ENCODE data around the gene RBM15B. TPM values are rescaled to one million over a fixed set of nuclear protein-coding genes. Genes with fewer than 3 reads are reported as not detected.

RBM15B gene
- polyA plus RNA-seq, 2 donors: 7.9 to 16.2 TPM

- H3K27ac ChIP-seq (ENCODE audit: low read depth in 2 of 2, low read length in 1 of 2): peak overlapping the region; percentile 81 to 85
- 35 to 37% methylated on average over 29 of the region's 29 CpGs for WGBS, 2 donors
- no peaks in the 10 kb centered on the region for H3K9me3 ChIP-seq (ENCODE audit: control insufficient read depth in 2 of 2, insufficient read depth in 1 of 2, low read depth in 1 of 2, low read length in 1 of 2)
- H3K4me3 ChIP-seq (ENCODE audit: low read depth in 1 of 2, low read length in 2 of 2): peak overlapping the region; percentile 12 to 27
- no peaks in the 10 kb centered on the region for H3K27me3 ChIP-seq (ENCODE audit: control insufficient read depth in 1 of 2, insufficient read depth in 2 of 2, low read length in 2 of 2)
- H3K36me3 ChIP-seq (ENCODE audit: control insufficient read depth in 2 of 2, insufficient read depth in 2 of 2, low read length in 1 of 2): peaks cover 0 to 32% of the 10 kb centered on the region in 2 donors
- H3K4me1 ChIP-seq (ENCODE audit: control insufficient read depth in 2 of 2, insufficient read depth in 2 of 2, low read length in 1 of 2): peaks cover 19 to 29% of the 10 kb centered on the region in 2 donors
Measured at GRCh38 chr3:51390246-51391074, 625 bp upstream of the RBM15B start.

- Histone ChIP-seq H3K4me1 (ENCODE audit: control insufficient read depth in 2 of 2, insufficient read depth in 2 of 2, low read length in 1 of 2) (peaks cover 19 to 29% of the 10 kb centered on the region in 2 donors), H3K36me3 (ENCODE audit: control insufficient read depth in 2 of 2, insufficient read depth in 2 of 2, low read length in 1 of 2) (peaks cover 0 to 44% of the 10 kb centered on the region in 2 donors), H3K27ac (ENCODE audit: low read depth in 2 of 2, low read length in 1 of 2) (peak overlapping the region; percentile 92 to 95), H3K27me3 (ENCODE audit: control insufficient read depth in 1 of 2, insufficient read depth in 2 of 2, low read length in 2 of 2) (no peaks in the 10 kb centered on the region), H3K9me3 (ENCODE audit: control insufficient read depth in 2 of 2, insufficient read depth in 1 of 2, low read depth in 1 of 2, low read length in 1 of 2) (no peaks in the 10 kb centered on the region), H3K4me3 (ENCODE audit: low read depth in 1 of 2, low read length in 2 of 2) (peak overlapping the region; percentile 73 to 90)
- WGBS, 2 donors: 5 to 6% methylated on average over 86 to 115 of the region's 115 CpGs
Measured at GRCh38 chr3:51391566-51392354, 675 bp downstream of the RBM15B start.

- Histone ChIP-seq H3K4me1 (ENCODE audit: control insufficient read depth in 2 of 2, insufficient read depth in 2 of 2, low read length in 1 of 2) (peaks cover 19 to 27% of the 10 kb centered on the region in 2 donors), H3K9me3 (ENCODE audit: control insufficient read depth in 2 of 2, insufficient read depth in 1 of 2, low read depth in 1 of 2, low read length in 1 of 2) (no peaks in the 10 kb centered on the region), H3K27ac (ENCODE audit: low read depth in 2 of 2, low read length in 1 of 2) (peak overlapping the region; percentile 92 to 95), H3K36me3 (ENCODE audit: control insufficient read depth in 2 of 2, insufficient read depth in 2 of 2, low read length in 1 of 2) (peaks cover 0 to 47% of the 10 kb centered on the region in 2 donors), H3K4me3 (ENCODE audit: low read depth in 1 of 2, low read length in 2 of 2) (peak overlapping the region; percentile 73 to 90), H3K27me3 (ENCODE audit: control insufficient read depth in 1 of 2, insufficient read depth in 2 of 2, low read length in 2 of 2) (no peaks in the 10 kb centered on the region)
- WGBS, 2 donors: 87 to 88% methylated on average over 42 of the region's 42 CpGs
Measured at GRCh38 chr3:51392355-51393133, 1.5 kb downstream of the RBM15B start.

GRCh38 chr3:51393134-51393495, 2.0 kb downstream of the RBM15B start:
- peaks cover 19 to 22% of the 10 kb centered on the region in 2 donors for H3K4me1 ChIP-seq (ENCODE audit: control insufficient read depth in 2 of 2, insufficient read depth in 2 of 2, low read length in 1 of 2)
- WGBS, 2 donors: 94% methylated on average over 17 of the region's 17 CpGs
- H3K9me3 ChIP-seq (ENCODE audit: control insufficient read depth in 2 of 2, insufficient read depth in 1 of 2, low read depth in 1 of 2, low read length in 1 of 2): no peaks in the 10 kb centered on the region
- peaks cover 0 to 46% of the 10 kb centered on the region in 2 donors for H3K36me3 ChIP-seq (ENCODE audit: control insufficient read depth in 2 of 2, insufficient read depth in 2 of 2, low read length in 1 of 2)
- no peak overlapping the region for H3K27ac ChIP-seq (ENCODE audit: low read depth in 2 of 2, low read length in 1 of 2)
- no peak overlapping the region for H3K4me3 ChIP-seq (ENCODE audit: low read depth in 1 of 2, low read length in 2 of 2)
- no peaks in the 10 kb centered on the region for H3K27me3 ChIP-seq (ENCODE audit: control insufficient read depth in 1 of 2, insufficient read depth in 2 of 2, low read length in 2 of 2)

GRCh38 chr3:51393564-51393963, 2.5 kb downstream of the RBM15B start:
- no peak overlapping the region for H3K4me3 ChIP-seq (ENCODE audit: low read depth in 1 of 2, low read length in 2 of 2)
- whole genome bisulfite sequencing, 2 donors: 88 to 91% methylated on average over 14 of the region's 14 CpGs
- H3K27ac ChIP-seq (ENCODE audit: low read depth in 2 of 2, low read length in 1 of 2): no peak overlapping the region

GRCh38 chr3:51394541-51394940, 3.5 kb downstream of the RBM15B start:
- no peak overlapping the region for H3K4me3 ChIP-seq (ENCODE audit: low read depth in 1 of 2, low read length in 2 of 2)
- no peak overlapping the region for H3K27ac ChIP-seq (ENCODE audit: low read depth in 2 of 2, low read length in 1 of 2)
- H3K27me3 ChIP-seq (ENCODE audit: control insufficient read depth in 1 of 2, insufficient read depth in 2 of 2, low read length in 2 of 2): no peaks in the 10 kb centered on the region
- H3K4me1 ChIP-seq (ENCODE audit: control insufficient read depth in 2 of 2, insufficient read depth in 2 of 2, low read length in 1 of 2): peaks cover 19 to 22% of the 10 kb centered on the region in 2 donors
- H3K9me3 ChIP-seq (ENCODE audit: control insufficient read depth in 2 of 2, insufficient read depth in 1 of 2, low read depth in 1 of 2, low read length in 1 of 2): no peaks in the 10 kb centered on the region
- 85 to 86% methylated on average over 5 of the region's 5 CpGs for WGBS, 2 donors
- peaks cover 0 to 49% of the 10 kb centered on the region in 2 donors for H3K36me3 ChIP-seq (ENCODE audit: control insufficient read depth in 2 of 2, insufficient read depth in 2 of 2, low read length in 1 of 2)

More at GRCh38 chr3:51393564-51393963, 2.5 kb downstream of the RBM15B start:
- H3K27me3 ChIP-seq (ENCODE audit: control insufficient read depth in 1 of 2, insufficient read depth in 2 of 2, low read length in 2 of 2): no peaks in the 10 kb centered on the region
- peaks cover 19 to 22% of the 10 kb centered on the region in 2 donors for H3K4me1 ChIP-seq (ENCODE audit: control insufficient read depth in 2 of 2, insufficient read depth in 2 of 2, low read length in 1 of 2)
- peaks cover 0 to 49% of the 10 kb centered on the region in 2 donors for H3K36me3 ChIP-seq (ENCODE audit: control insufficient read depth in 2 of 2, insufficient read depth in 2 of 2, low read length in 1 of 2)
- no peaks in the 10 kb centered on the region for H3K9me3 ChIP-seq (ENCODE audit: control insufficient read depth in 2 of 2, insufficient read depth in 1 of 2, low read depth in 1 of 2, low read length in 1 of 2)

GRCh38 chr3:51395493-51396213, 4.6 kb downstream of the RBM15B start:
- H3K4me1 ChIP-seq (ENCODE audit: control insufficient read depth in 2 of 2, insufficient read depth in 2 of 2, low read length in 1 of 2): peaks cover 11 to 15% of the 10 kb centered on the region in 2 donors

GRCh38 chr3:51396401-51396800, 5.3 kb downstream of the RBM15B start:
- peaks cover 0 to 54% of the 10 kb centered on the region in 2 donors for H3K36me3 ChIP-seq (ENCODE audit: control insufficient read depth in 2 of 2, insufficient read depth in 2 of 2, low read length in 1 of 2)
- no peaks in the 10 kb centered on the region for H3K27me3 ChIP-seq (ENCODE audit: control insufficient read depth in 1 of 2, insufficient read depth in 2 of 2, low read length in 2 of 2)
- no peaks in the 10 kb centered on the region for H3K9me3 ChIP-seq (ENCODE audit: control insufficient read depth in 2 of 2, insufficient read depth in 1 of 2, low read depth in 1 of 2, low read length in 1 of 2)
- H3K4me1 ChIP-seq (ENCODE audit: control insufficient read depth in 2 of 2, insufficient read depth in 2 of 2, low read length in 1 of 2): peaks cover 11 to 13% of the 10 kb centered on the region in 2 donors
- no peak overlapping the region for H3K27ac ChIP-seq (ENCODE audit: low read depth in 2 of 2, low read length in 1 of 2)
- no peak overlapping the region for H3K4me3 ChIP-seq (ENCODE audit: low read depth in 1 of 2, low read length in 2 of 2)
- WGBS, 2 donors: 84 to 88% methylated on average over 1 of the region's 1 CpG

More at GRCh38 chr3:51395493-51396213, 4.6 kb downstream of the RBM15B start:
- Histone ChIP-seq H3K9me3 (ENCODE audit: control insufficient read depth in 2 of 2, insufficient read depth in 1 of 2, low read depth in 1 of 2, low read length in 1 of 2) (no peaks in the 10 kb centered on the region), H3K27me3 (ENCODE audit: control insufficient read depth in 1 of 2, insufficient read depth in 2 of 2, low read length in 2 of 2) (no peaks in the 10 kb centered on the region), H3K36me3 (ENCODE audit: control insufficient read depth in 2 of 2, insufficient read depth in 2 of 2, low read length in 1 of 2) (peaks cover 0 to 54% of the 10 kb centered on the region in 2 donors), H3K27ac (ENCODE audit: low read depth in 2 of 2, low read length in 1 of 2) (no peak overlapping the region), H3K4me3 (ENCODE audit: low read depth in 1 of 2, low read length in 2 of 2) (no peak overlapping the region)
- WGBS, 2 donors: 69 to 75% methylated on average over 12 of the region's 12 CpGs

Data from esophagus (tissue), 2 donors.